Right lobe of liver (tissue), 4 donors: Measurements from ENCODE around the gene LDB1.

Experiments
- CTCF ChIP-seq, 4 donors: fragments of 200-600 bp in 3 of 4; fragments of 450-650 bp in 1 of 4; IDR thresholded peaks; one replicate each; pipeline versions ENCODE4 v1.5.1 to v1.8.0; 2016 to 2022; ENCODE audit warnings: antibody characterized with exemption in 4 of 4, mild to moderate bottlenecking in 2 of 4
- POLR2A ChIP-seq: fragments of 450-650 bp; IDR thresholded peaks from one replicate; pipeline ENCODE4 v1.6.1; 2017; ENCODE audit warnings: antibody characterized with exemption, mild to moderate bottlenecking
- donor health status: DM: no; HTN: no; CAD: no.
- donor health status: DM: no; HTN: no; CAD: no.
- donor health status: DM: no; HTN: yes; CAD: no.

DNA sequence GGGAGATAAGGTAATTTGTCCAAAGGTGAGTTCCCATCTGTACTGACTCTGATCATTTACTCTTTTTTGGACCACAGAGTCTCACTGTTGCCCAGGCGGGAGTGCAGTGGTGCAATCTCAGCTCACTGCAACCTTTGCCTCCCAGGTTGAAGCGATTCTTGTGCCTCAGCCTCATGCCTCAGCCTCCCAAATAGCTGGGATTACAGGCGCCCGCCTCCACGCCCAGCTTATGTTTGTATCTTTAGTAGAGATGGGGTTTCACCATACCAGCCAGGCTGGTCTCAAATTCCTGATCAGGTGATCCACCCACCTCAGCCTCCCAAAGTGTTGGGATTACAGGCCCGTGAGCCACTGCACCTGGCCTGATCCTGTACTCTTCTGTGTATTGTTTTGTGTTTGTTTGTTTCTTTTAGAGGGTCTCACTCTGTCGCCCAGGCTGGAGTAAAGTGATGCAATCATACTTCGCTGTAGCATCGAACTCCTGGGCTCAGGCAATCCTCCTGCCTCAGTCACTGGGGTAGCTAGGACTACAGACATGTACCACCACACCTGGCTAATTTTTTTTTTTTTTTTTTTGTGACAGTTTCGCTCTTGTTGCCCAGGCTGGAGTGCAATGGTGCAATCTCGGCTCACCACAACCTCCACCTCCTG is 34.4 kb upstream of the LDB1 start:
- no peak for TF ChIP-seq POLR2A
- TF ChIP-seq CTCF (IDR thresholded peaks at IDR 0.05), result no peak
